ENCODE results near the gene FXYD3.

FXYD3 gene

GRCh38 chr19:35086455-35086854, 29.2 kb upstream of the FXYD3 start:
- WGBS, 2 experiments (ENCODE audit: insufficient coverage in 2 of 2), result 88% methylated on average over 7 to 8 of the region's 8 CpGs
- Histone ChIP-seq H3K36me3 (ENCODE audit: control insufficient read depth, insufficient read depth, low read length) (no peaks in the 10 kb centered on the region), H3K4me1 (ENCODE audit: control insufficient read depth, insufficient read depth, low read length, poor library complexity, severe bottlenecking) (peaks cover 12% of the 10 kb centered on the region), H3K9me3 (ENCODE audit: control insufficient read depth, low read length) (peaks cover 5% of the 10 kb centered on the region), H3K27ac (ENCODE audit: low read depth, low read length, severe bottlenecking) (no peak overlapping the region), H3K4me3 (ENCODE audit: extremely low read depth, insufficient read depth, low read length, poor library complexity, severe bottlenecking) (no peak overlapping the region)

GRCh38 chr19:35087393-35087792, 28.2 kb upstream of the FXYD3 start:
- peaks cover 12% of the 10 kb centered on the region for H3K4me1 ChIP-seq (ENCODE audit: control insufficient read depth, insufficient read depth, low read length, poor library complexity, severe bottlenecking)
- peaks cover 2% of the 10 kb centered on the region for H3K9me3 ChIP-seq (ENCODE audit: control insufficient read depth, low read length)
- H3K36me3 ChIP-seq (ENCODE audit: control insufficient read depth, insufficient read depth, low read length), result no peaks in the 10 kb centered on the region
- no peak overlapping the region for H3K4me3 ChIP-seq (ENCODE audit: extremely low read depth, insufficient read depth, low read length, poor library complexity, severe bottlenecking)
- no peak overlapping the region for H3K27ac ChIP-seq (ENCODE audit: low read depth, low read length, severe bottlenecking)

- H3K36me3 ChIP-seq (ENCODE audit: control insufficient read depth, insufficient read depth, low read length), result no peaks in the 10 kb centered on the region
- H3K27ac ChIP-seq (ENCODE audit: low read depth, low read length, severe bottlenecking), result peak overlapping the region; percentile 13
- H3K4me1 ChIP-seq (ENCODE audit: control insufficient read depth, insufficient read depth, low read length, poor library complexity, severe bottlenecking), result peaks cover 12% of the 10 kb centered on the region
- no peaks in the 10 kb centered on the region for H3K9me3 ChIP-seq (ENCODE audit: control insufficient read depth, low read length)
- WGBS, 2 experiments (ENCODE audit: insufficient coverage in 2 of 2), result 82 to 94% methylated on average over 5 to 6 of the region's 8 CpGs
- H3K4me3 ChIP-seq (ENCODE audit: extremely low read depth, insufficient read depth, low read length, poor library complexity, severe bottlenecking), result no peak overlapping the region
Measured at GRCh38 chr19:35088131-35088913, 27.3 kb upstream of the FXYD3 start.

GRCh38 chr19:35089554-35089953, 26.1 kb upstream of the FXYD3 start:
- Histone ChIP-seq H3K4me3 (ENCODE audit: extremely low read depth, insufficient read depth, low read length, poor library complexity, severe bottlenecking) (no peak overlapping the region), H3K27ac (ENCODE audit: low read depth, low read length, severe bottlenecking) (no peak overlapping the region), H3K4me1 (ENCODE audit: control insufficient read depth, insufficient read depth, low read length, poor library complexity, severe bottlenecking) (peaks cover 12% of the 10 kb centered on the region), H3K9me3 (ENCODE audit: control insufficient read depth, low read length) (no peaks in the 10 kb centered on the region), H3K36me3 (ENCODE audit: control insufficient read depth, insufficient read depth, low read length) (no peaks in the 10 kb centered on the region)
- WGBS, 2 experiments (ENCODE audit: insufficient coverage in 2 of 2), result 91 to 100% methylated on average over 4 to 6 of the region's 8 CpGs

GRCh38 chr19:35090160-35090505, 25.5 kb upstream of the FXYD3 start:
- Histone ChIP-seq H3K9me3 (ENCODE audit: control insufficient read depth, low read length) (no peaks in the 10 kb centered on the region), H3K36me3 (ENCODE audit: control insufficient read depth, insufficient read depth, low read length) (no peaks in the 10 kb centered on the region), H3K4me1 (ENCODE audit: control insufficient read depth, insufficient read depth, low read length, poor library complexity, severe bottlenecking) (peaks cover 12% of the 10 kb centered on the region), H3K27ac (ENCODE audit: low read depth, low read length, severe bottlenecking) (no peak overlapping the region), H3K4me3 (ENCODE audit: extremely low read depth, insufficient read depth, low read length, poor library complexity, severe bottlenecking) (no peak overlapping the region)
- 82 to 85% methylated on average over 7 to 9 of the region's 9 CpGs for WGBS, 2 experiments (ENCODE audit: insufficient coverage in 2 of 2)

GRCh38 chr19:35090506-35091214, 25.0 kb upstream of the FXYD3 start:
- WGBS, 2 experiments (ENCODE audit: insufficient coverage in 2 of 2), result 48 to 49% methylated on average over 26 to 33 of the region's 36 CpGs
- no peak overlapping the region for H3K4me3 ChIP-seq (ENCODE audit: extremely low read depth, insufficient read depth, low read length, poor library complexity, severe bottlenecking)
- peaks cover 12% of the 10 kb centered on the region for H3K4me1 ChIP-seq (ENCODE audit: control insufficient read depth, insufficient read depth, low read length, poor library complexity, severe bottlenecking)
- H3K36me3 ChIP-seq (ENCODE audit: control insufficient read depth, insufficient read depth, low read length), result no peaks in the 10 kb centered on the region
- H3K27ac ChIP-seq (ENCODE audit: low read depth, low read length, severe bottlenecking), result no peak overlapping the region
- H3K9me3 ChIP-seq (ENCODE audit: control insufficient read depth, low read length), result no peaks in the 10 kb centered on the region

- Histone ChIP-seq H3K4me1 (ENCODE audit: control insufficient read depth, insufficient read depth, low read length, poor library complexity, severe bottlenecking) (peaks cover 6% of the 10 kb centered on the region), H3K9me3 (ENCODE audit: control insufficient read depth, low read length) (no peaks in the 10 kb centered on the region), H3K4me3 (ENCODE audit: extremely low read depth, insufficient read depth, low read length, poor library complexity, severe bottlenecking) (no peak overlapping the region), H3K36me3 (ENCODE audit: control insufficient read depth, insufficient read depth, low read length) (no peaks in the 10 kb centered on the region), H3K27ac (ENCODE audit: low read depth, low read length, severe bottlenecking) (no peak overlapping the region)
- WGBS, 2 experiments (ENCODE audit: insufficient coverage in 2 of 2), result 95 to 97% methylated on average over 5 of the region's 5 CpGs
Measured at GRCh38 chr19:35093430-35093829, 22.2 kb upstream of the FXYD3 start.

GRCh38 chr19:35093941-35094647, 21.5 kb upstream of the FXYD3 start:
- H3K4me3 ChIP-seq (ENCODE audit: extremely low read depth, insufficient read depth, low read length, poor library complexity, severe bottlenecking), result no peak overlapping the region
- H3K9me3 ChIP-seq (ENCODE audit: control insufficient read depth, low read length), result no peaks in the 10 kb centered on the region
- no peaks in the 10 kb centered on the region for H3K36me3 ChIP-seq (ENCODE audit: control insufficient read depth, insufficient read depth, low read length)
- WGBS, 2 experiments (ENCODE audit: insufficient coverage in 2 of 2), result 89 to 92% methylated on average over 11 of the region's 11 CpGs
- H3K4me1 ChIP-seq (ENCODE audit: control insufficient read depth, insufficient read depth, low read length, poor library complexity, severe bottlenecking), result no peaks in the 10 kb centered on the region
- no peak overlapping the region for H3K27ac ChIP-seq (ENCODE audit: low read depth, low read length, severe bottlenecking)

- Histone ChIP-seq H3K4me1 (ENCODE audit: control insufficient read depth, insufficient read depth, low read length, poor library complexity, severe bottlenecking) (no peaks in the 10 kb centered on the region), H3K4me3 (ENCODE audit: extremely low read depth, insufficient read depth, low read length, poor library complexity, severe bottlenecking) (no peak overlapping the region), H3K9me3 (ENCODE audit: control insufficient read depth, low read length) (no peaks in the 10 kb centered on the region), H3K27ac (ENCODE audit: low read depth, low read length, severe bottlenecking) (no peak overlapping the region), H3K36me3 (ENCODE audit: control insufficient read depth, insufficient read depth, low read length) (no peaks in the 10 kb centered on the region)
- WGBS, 2 experiments (ENCODE audit: insufficient coverage in 2 of 2), result 93 to 96% methylated on average over 3 to 4 of the region's 4 CpGs
Measured at GRCh38 chr19:35094656-35095055, 21.0 kb upstream of the FXYD3 start.

- Histone ChIP-seq H3K4me1 (ENCODE audit: control insufficient read depth, insufficient read depth, low read length, poor library complexity, severe bottlenecking) (no peaks in the 10 kb centered on the region), H3K36me3 (ENCODE audit: control insufficient read depth, insufficient read depth, low read length) (no peaks in the 10 kb centered on the region), H3K9me3 (ENCODE audit: control insufficient read depth, low read length) (no peaks in the 10 kb centered on the region), H3K4me3 (ENCODE audit: extremely low read depth, insufficient read depth, low read length, poor library complexity, severe bottlenecking) (no peak overlapping the region), H3K27ac (ENCODE audit: low read depth, low read length, severe bottlenecking) (no peak overlapping the region)
- WGBS, 2 experiments (ENCODE audit: insufficient coverage in 2 of 2), result 76 to 79% methylated on average over 8 of the region's 8 CpGs
Measured at GRCh38 chr19:35095667-35096368, 19.8 kb upstream of the FXYD3 start.
